DND-41 (cell line): ENCODE data around the gene CPLANE1.

Experiments
- CTCF ChIP-seq: IDR thresholded peaks from 2 replicates; pipeline ENCODE4 v1.5.1; 2012; ENCODE audit warnings: borderline replicate concordance, low read length, moderate library complexity, mild to moderate bottlenecking; ENCODE audit not compliant: poor library complexity, severe bottlenecking; ENCODE audit errors: extremely low read depth
- EZH2 ChIP-seq: IDR thresholded peaks from 3 replicates; pipeline ENCODE4 v1.6.1; 2012; ENCODE audit warnings: borderline replicate concordance, low read depth, mild to moderate bottlenecking, moderate library complexity, low read length, inconsistent platforms; ENCODE audit not compliant: severe bottlenecking

GRCh38 chr5:37075399-37075950 is 173.7 kb downstream of the CPLANE1 start:
- TF ChIP-seq CTCF (no peak), EZH2 (no peak)
